Endothelial cell (in vitro differentiated cells): ENCODE data around the gene KRTAP27-1. TPM values are rescaled to one million over a fixed set of nuclear protein-coding genes. Genes with fewer than 3 reads are reported as not detected.

Experiments
- DNase-seq: peaks from one replicate; pipeline ENCODE4 v3.0.0; 2021; ENCODE audit warnings: low spot score
- H3K27ac Mint-ChIP-seq: one replicate; pipeline ENCODE4 v1.8.0; 2021; ENCODE audit warnings: mixed read lengths, inconsistent platforms; ENCODE audit not compliant: unreplicated experiment
- H3K27me3 Mint-ChIP-seq: one replicate; pipeline ENCODE4 v1.8.0; 2021; ENCODE audit warnings: mild to moderate bottlenecking, moderate library complexity, mixed read lengths, inconsistent platforms; ENCODE audit not compliant: unreplicated experiment
- H3K36me3 Mint-ChIP-seq: one replicate; pipeline ENCODE4 v1.8.0; 2021; ENCODE audit warnings: mild to moderate bottlenecking, low read depth, mixed read lengths, inconsistent platforms; ENCODE audit not compliant: unreplicated experiment
- H3K4me1 Mint-ChIP-seq: one replicate; pipeline ENCODE4 v1.8.0; 2021; ENCODE audit warnings: mild to moderate bottlenecking, mixed read lengths, inconsistent platforms; ENCODE audit not compliant: unreplicated experiment
- H3K4me3 Mint-ChIP-seq: one replicate; pipeline ENCODE4 v1.8.0; 2021; ENCODE audit warnings: mild to moderate bottlenecking, mixed read lengths, inconsistent platforms; ENCODE audit not compliant: unreplicated experiment
- H3K9me3 Mint-ChIP-seq: one replicate; pipeline ENCODE4 v1.8.0; 2021; ENCODE audit warnings: mixed read lengths, inconsistent platforms; ENCODE audit not compliant: unreplicated experiment
- CTCF ChIP-seq: fragments of 200-600 bp; sonication (generic); IDR thresholded peaks from one replicate; pipeline ENCODE4 v1.5.0; 2021; ENCODE audit warnings: antibody characterized with exemption; ENCODE audit not compliant: unreplicated experiment
- microRNA-seq: library from miRNA; unstranded; fragments of <30 nt; microRNA quantifications from one replicate; pipeline ENCODE4, GENCODE V29; 2020; ENCODE audit not compliant: unreplicated experiment
- total RNA-seq: library from RNA; stranded (reverse); fragmentation: NEBNext Ultra II Directional; extraction: Animal tissue kit (Norgen Biotek cat#: 25700); gene quantifications from one replicate; pipeline ENCODE4 v1.2.1, GENCODE V29; 2021; ENCODE audit not compliant: unreplicated experiment

KRTAP27-1 gene
- total RNA-seq, 1 donor from 2014 or later, result not detected

- TF ChIP-seq CTCF, result no peak
- Mint-ChIP-seq H3K36me3 (no peaks in the 10 kb centered on the region), H3K4me3 (no peak overlapping the region), H3K27ac (no peak overlapping the region), H3K4me1 (peaks cover 4% of the 10 kb centered on the region), H3K27me3 (peaks cover 3% of the 10 kb centered on the region), H3K9me3 (no peaks in the 10 kb centered on the region)
- no peak for DNase-seq
Observed at GRCh38 chr21:30306884-30307283, 30.6 kb downstream of the KRTAP27-1 start.

- H3K4me3 Mint-ChIP-seq, result no peak overlapping the region
- peaks cover 3% of the 10 kb centered on the region for H3K27me3 Mint-ChIP-seq
- no peak overlapping the region for H3K27ac Mint-ChIP-seq
- no peak for TF ChIP-seq CTCF
- H3K36me3 Mint-ChIP-seq, result no peaks in the 10 kb centered on the region
- H3K9me3 Mint-ChIP-seq, result no peaks in the 10 kb centered on the region
- no peak for DNase-seq
- H3K4me1 Mint-ChIP-seq, result peaks cover 4% of the 10 kb centered on the region
Observed at GRCh38 chr21:30305136-30305535, 32.4 kb downstream of the KRTAP27-1 start.

- Mint-ChIP-seq H3K36me3 (no peaks in the 10 kb centered on the region), H3K27me3 (no peaks in the 10 kb centered on the region), H3K4me1 (peaks cover 5% of the 10 kb centered on the region), H3K27ac (no peak within 1 kb of the TSS), H3K9me3 (no peaks in the 10 kb centered on the region), H3K4me3 (no peak within 1 kb of the TSS)
- TF ChIP-seq CTCF, result no peak
- DNase-seq, result no peak
Observed at GRCh38 chr21:30289215-30289614, 48.3 kb downstream of the KRTAP27-1 start, which contains the start of gene KRTAP25-1. KRTAP25-1 (minus strand) TSS chr21:30289514; CDS start chr21:30289490, 24 bp downstream.

Small RNA genes within 50 kb of the gene (microRNA-seq; reads per million reads assigned to microRNA genes)
- gene MIR4327, result not detected

Other genes with a start within 250 kb of the KRTAP27-1 start
- not detected for gene CLDN17, start 170.9 kb downstream of the KRTAP27-1 start, total RNA-seq
- not detected for gene CLDN8, start 121.6 kb downstream of the KRTAP27-1 start, total RNA-seq
- not detected for gene KRTAP24-1, start 54.7 kb downstream of the KRTAP27-1 start, total RNA-seq
- gene KRTAP25-1, start 48.2 kb downstream of the KRTAP27-1 start, total RNA-seq, result not detected
- gene KRTAP26-1, start 17.4 kb downstream of the KRTAP27-1 start, total RNA-seq, result not detected
- not detected for gene KRTAP23-1, start 10.9 kb upstream of the KRTAP27-1 start, total RNA-seq
- gene KRTAP13-2, start 34.6 kb upstream of the KRTAP27-1 start, total RNA-seq, result not detected
- not detected for gene KRTAP13-1, start 58.3 kb upstream of the KRTAP27-1 start, total RNA-seq
- not detected for gene KRTAP13-3, start 88.2 kb upstream of the KRTAP27-1 start, total RNA-seq
- not detected for gene KRTAP13-4, start 92.5 kb upstream of the KRTAP27-1 start, total RNA-seq
- not detected for gene KRTAP15-1, start 102.6 kb upstream of the KRTAP27-1 start, total RNA-seq
- not detected for gene KRTAP19-1, start 142.7 kb upstream of the KRTAP27-1 start, total RNA-seq
- gene KRTAP19-2, start 149.7 kb upstream of the KRTAP27-1 start, total RNA-seq, result not detected
- not detected for gene KRTAP19-3, start 154.3 kb upstream of the KRTAP27-1 start, total RNA-seq
- not detected for gene KRTAP19-4, start 159.5 kb upstream of the KRTAP27-1 start, total RNA-seq
- not detected for gene KRTAP19-5, start 164.4 kb upstream of the KRTAP27-1 start, total RNA-seq
- not detected for gene KRTAP19-6, start 204.2 kb upstream of the KRTAP27-1 start, total RNA-seq
- gene KRTAP19-7, start 223.6 kb upstream of the KRTAP27-1 start, total RNA-seq, result not detected